Activated T-cell treated with anti-CD3 and anti-CD28 coated beads for 48 hours (primary cell): Measurements from ENCODE around the gene CD58.
A peak's percentile ranks its signal among the peaks of the same experiment; 100 is the strongest.
"Not testable (repeated sequence)": the region's sequence is repeated elsewhere in the genome, so short reads cannot be mapped to it uniquely, and the experiment has no call there.

Experiments used
- DNase-seq: peaks from one replicate; pipeline ENCODE4 v3.0.0-alpha.2; 2020; ENCODE audit warnings: low read depth

CD58 gene

GRCh38 chr1:116570358-116571214, at the start of gene CD58:
TSS of gene CD58 (minus strand) at chr1:116571026. CDS start at chr1:116570972, 54 bp downstream.
- peak; percentile 86 for DNase-seq

DNA sequence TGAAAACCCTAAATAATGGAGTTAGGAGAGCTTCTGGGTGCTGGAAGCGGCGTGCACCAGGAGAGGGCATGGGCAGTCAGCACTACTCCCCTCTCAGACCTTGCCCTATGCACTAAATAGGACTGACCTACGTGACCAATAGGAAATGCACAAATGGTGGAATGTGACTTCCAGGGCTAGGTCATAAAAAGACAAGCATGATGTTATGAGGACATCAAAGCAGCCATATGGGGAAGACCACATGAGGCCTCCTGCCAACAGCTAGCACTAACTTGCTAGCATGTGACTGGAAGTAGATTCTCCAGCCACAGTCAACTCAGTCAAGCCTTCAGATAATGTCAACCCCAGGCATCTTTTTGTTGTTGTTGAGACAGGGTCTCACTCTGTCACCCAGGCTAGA, 49.6 kb upstream of the CD58 start:
- DNase-seq = not testable (repeated sequence)

- DNase-seq = not testable (repeated sequence)
These were observed 48.3 kb upstream of the CD58 start for GRCh38 chr1:116619106-116619505.

- not testable (repeated sequence) for DNase-seq
These were observed 47.0 kb upstream of the CD58 start for GRCh38 chr1:116617808-116618207.

- DNase-seq = not testable (repeated sequence)
These were observed 43.0 kb upstream of the CD58 start for GRCh38 chr1:116613825-116614224.

DNA sequence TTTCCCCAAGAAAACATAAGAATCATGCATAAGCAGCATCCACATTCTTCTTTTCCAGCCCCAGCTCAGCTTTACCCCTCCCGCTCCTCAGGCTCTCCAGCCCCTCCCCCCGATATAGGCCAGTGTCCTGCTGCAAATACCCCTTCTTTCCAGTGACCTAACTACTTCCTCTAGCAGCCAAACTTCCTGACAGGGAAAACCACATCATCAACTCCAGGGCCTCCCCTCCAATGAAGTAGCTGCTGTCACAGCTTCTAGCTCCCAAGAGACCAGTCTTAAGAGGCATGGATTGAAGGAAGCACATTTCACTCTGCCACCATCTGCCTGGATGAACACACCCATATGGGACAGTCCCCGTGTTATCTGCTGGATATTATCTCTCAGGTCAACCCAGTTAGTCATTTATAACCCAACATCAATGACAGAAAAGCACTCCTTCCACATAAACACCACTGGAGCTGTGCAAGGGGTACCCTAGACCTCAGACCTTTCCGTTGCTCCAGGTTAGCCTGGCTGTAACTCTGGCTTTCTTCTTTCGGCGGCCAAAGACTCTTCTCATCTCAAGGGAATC, 39.1 kb upstream of the CD58 start:
- DNase-seq = not testable (repeated sequence)

- DNase-seq = not testable (repeated sequence)
These were observed 38.0 kb upstream of the CD58 start for GRCh38 chr1:116608841-116609240.

DNA sequence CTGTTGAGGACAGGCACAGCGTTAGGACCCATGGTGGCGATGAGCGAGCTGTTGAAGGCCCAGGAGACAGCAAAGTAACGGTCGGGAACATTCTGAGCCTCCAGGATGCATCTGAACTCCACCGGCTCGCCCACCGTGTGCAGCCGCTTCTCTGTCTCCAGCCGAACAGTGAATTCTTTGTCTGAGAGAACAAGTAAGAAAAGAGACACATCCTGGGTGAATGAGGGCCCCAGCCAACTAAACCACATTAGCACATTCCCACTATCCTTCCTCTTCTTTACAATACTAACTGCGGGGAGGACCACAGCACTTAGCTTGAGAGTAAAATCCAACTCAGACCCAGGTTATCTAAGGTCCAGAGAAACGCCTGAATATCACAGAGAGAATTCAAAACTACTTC, 37.3 kb upstream of the CD58 start:
- not testable (repeated sequence) for DNase-seq

- not testable (repeated sequence) for DNase-seq
These were observed 36.6 kb upstream of the CD58 start for GRCh38 chr1:116607463-116607862.

GRCh38 chr1:116606067-116606466, 35.2 kb upstream of the CD58 start:
- DNase-seq = not testable (repeated sequence)

- DNase-seq = no peak
These were observed 34.5 kb upstream of the CD58 start for GRCh38 chr1:116605315-116605714.

DNA sequence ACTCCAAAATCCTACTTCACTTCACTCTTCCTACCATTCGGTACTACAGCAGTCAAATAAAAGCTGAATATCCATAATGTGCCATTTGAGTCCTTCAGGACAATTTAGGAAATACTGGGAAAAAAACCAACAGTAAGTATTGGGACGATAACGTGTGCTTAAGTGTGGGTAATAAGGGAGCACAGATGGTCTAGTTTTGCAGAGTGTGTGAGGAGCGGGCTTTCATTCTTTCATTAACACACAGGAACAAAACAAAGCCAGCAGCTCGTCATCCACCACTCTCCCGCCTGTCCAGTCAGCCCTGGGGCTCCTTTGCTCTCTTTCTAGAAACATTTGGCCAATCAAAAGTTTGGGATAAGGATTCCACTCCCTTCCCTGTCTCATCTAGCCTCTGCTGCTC, 33.6 kb upstream of the CD58 start:
- DNase-seq = not testable (repeated sequence)

DNA sequence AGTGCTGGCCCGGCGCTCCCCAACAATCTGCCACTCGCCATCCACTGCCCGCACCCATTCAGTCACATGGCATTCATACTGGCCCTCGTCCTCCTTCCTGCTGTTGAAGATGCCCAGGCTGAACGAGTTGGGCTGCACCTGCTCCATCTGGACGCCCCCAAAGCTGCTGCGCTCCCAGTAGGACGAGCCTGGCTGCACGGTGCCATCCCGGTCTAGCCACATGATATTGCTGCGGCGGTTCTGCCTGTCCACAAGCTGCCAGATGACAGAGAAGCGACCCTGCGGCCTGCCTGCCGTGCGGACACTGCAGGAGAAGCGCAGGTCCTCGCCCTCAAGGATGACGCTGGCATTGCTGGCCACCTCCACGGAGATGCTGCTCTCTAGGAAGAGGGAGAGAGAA, 32.8 kb upstream of the CD58 start:
- DNase-seq = not testable (repeated sequence)

GRCh38 chr1:116599369-116599768, 28.5 kb upstream of the CD58 start:
- DNase-seq = not testable (repeated sequence)

DNA sequence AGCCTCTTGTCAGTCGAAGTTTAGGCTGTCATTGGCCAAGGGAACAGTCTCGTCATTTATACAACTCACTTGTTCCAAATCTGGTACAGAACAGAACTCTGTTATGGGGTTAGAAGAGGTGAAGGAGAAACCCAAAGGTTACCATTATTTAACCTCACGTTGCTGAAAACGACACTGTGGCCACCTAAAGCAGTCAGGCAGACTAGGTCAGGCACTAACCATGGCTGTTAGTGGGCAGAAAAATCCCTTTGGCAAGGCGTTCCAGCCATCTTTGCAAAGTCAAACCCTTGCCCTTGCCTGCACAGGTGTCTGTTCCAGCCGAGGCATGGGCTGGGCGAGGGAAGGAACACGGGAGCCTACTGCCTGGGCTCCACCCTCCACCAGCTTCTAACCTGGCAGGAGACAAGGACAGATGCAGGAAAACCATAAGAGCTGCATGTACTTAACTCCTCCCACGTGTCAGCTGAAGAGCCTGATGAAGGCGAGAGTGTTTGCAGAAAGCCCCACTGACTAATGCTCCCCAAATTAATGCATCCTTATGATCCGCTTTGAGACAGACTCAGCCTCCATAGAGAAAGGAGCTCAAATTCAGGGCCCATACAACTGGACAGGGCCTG, 27.7 kb upstream of the CD58 start:
- not testable (repeated sequence) for DNase-seq

DNA sequence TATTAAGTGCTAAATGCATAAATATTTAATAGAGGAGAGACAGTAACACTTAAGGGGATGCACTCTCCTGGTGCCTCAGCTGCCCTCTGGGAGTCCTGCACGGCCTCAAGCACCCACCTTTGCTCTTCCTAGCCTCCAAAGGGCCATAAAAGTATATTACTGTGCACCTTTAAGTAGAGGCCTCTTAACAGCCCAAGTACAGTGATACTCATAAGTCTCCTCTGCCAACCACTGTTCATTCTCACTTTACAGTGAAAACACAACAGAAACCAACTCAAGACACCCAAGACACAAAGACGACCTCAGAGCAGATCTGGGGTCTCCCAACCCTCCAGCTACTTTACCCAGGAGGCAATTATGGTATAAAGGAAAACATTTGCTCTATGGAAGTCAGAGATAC, 26.6 kb upstream of the CD58 start:
- not testable (repeated sequence) for DNase-seq

- not testable (repeated sequence) for DNase-seq
These were observed 26.0 kb upstream of the CD58 start for GRCh38 chr1:116596742-116597307.

- not testable (repeated sequence) for DNase-seq
These were observed 25.3 kb upstream of the CD58 start for GRCh38 chr1:116595946-116596741.

- DNase-seq = not testable (repeated sequence)
These were observed 24.4 kb upstream of the CD58 start for GRCh38 chr1:116595065-116595840.

DNA sequence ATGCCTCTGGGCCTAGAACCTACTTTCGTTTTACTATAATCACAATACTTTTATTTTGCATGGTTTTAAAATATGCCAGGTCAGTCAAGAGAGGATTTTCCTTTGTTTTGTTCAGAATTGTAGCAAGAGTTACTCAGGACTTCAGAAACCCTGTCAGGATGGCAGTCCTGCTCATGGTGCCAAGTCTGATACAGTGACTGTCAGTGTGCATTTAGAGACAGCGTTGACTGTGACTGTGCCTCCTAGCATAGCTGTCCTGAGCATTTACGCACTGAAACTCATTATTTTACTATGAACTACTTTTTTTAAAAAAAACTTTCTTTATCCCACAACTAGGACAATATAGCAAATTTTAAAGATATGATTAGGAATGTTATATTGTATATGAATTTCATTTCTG, 23.2 kb upstream of the CD58 start:
- not testable (repeated sequence) for DNase-seq

- not testable (repeated sequence) for DNase-seq
These were observed 22.6 kb upstream of the CD58 start for GRCh38 chr1:116593401-116593800.
